ENCODE results near the gene ATG7. TPM values are rescaled to one million over a fixed set of nuclear protein-coding genes. Genes with fewer than 3 reads are reported as not detected.
"Not testable (repeated sequence)": the region's sequence is repeated elsewhere in the genome, so short reads cannot be mapped to it uniquely, and the experiment has no call there.

Gene ATG7
- total RNA-seq, 2 experiments from 2014 or later = 25.9 to 27.0 TPM

DNA sequence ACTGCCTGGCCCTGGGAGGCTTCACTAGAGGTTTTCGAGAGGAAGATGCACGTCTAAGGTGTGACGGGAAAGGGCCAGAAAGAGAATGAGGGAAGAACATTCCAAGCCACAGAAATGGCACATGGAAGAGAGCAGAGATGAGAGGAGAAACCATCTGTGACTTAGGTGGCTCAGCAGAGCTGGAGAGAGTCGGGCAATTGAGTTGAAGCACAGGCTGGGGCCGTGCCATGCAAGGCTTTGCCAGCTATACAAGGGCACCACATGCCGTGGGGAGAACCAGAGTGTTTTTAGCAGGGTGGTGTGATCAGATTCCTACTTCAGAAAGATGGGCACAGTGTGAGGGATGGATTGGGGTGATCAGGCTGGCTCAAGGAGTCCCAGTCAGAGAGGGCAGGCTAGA, 245.4 kb downstream of the ATG7 start:
- no peak overlapping the region for H3K27ac Mint-ChIP-seq
- no peaks in the 10 kb centered on the region for H3K36me3 Mint-ChIP-seq (ENCODE audit: low read depth)
- H3K4me3 Mint-ChIP-seq = no peak overlapping the region
- no peak for DNase-seq
- CTCF ChIA-PET = no interaction called here
- H3K27me3 Mint-ChIP-seq (ENCODE audit: low read depth) = no peaks in the 10 kb centered on the region
- H3K4me1 Mint-ChIP-seq (ENCODE audit: low read depth) = no peaks in the 10 kb centered on the region
- no peaks in the 10 kb centered on the region for H3K9me3 Mint-ChIP-seq
- intact Hi-C loops (cut with micrococcal nuclease) = no loop called here

DNA sequence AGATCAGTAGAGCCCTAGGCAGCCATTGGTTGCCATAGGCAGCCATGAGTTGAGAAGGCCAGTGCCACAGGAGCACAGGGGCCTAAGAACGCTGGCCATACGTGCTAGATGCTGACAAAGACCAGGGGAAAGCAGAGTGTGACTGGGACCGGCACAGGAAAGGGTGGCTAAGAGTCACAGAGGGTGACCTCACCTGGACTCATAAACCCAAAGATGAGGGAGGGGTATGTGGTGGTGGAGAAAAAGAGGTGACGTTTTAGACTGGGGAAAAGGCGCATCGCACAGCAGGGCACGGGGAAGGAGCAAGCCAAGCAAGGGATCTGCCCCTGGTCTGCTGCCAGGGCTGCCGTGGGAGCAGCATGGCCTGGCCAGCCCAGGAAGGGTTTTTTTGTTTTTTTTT, 249.0 kb downstream of the ATG7 start:
- Mint-ChIP-seq H3K9me3 (no peaks in the 10 kb centered on the region), H3K4me1 (ENCODE audit: low read depth) (peaks cover 2% of the 10 kb centered on the region), H3K36me3 (ENCODE audit: low read depth) (peaks cover under 1% of the 10 kb centered on the region), H3K27me3 (ENCODE audit: low read depth) (no peaks in the 10 kb centered on the region), H3K27ac (no peak overlapping the region), H3K4me3 (no peak overlapping the region)
- CTCF ChIA-PET = no interaction called here
- intact Hi-C loops (cut with micrococcal nuclease) = no loop called here
- DNase-seq = no peak

DNA sequence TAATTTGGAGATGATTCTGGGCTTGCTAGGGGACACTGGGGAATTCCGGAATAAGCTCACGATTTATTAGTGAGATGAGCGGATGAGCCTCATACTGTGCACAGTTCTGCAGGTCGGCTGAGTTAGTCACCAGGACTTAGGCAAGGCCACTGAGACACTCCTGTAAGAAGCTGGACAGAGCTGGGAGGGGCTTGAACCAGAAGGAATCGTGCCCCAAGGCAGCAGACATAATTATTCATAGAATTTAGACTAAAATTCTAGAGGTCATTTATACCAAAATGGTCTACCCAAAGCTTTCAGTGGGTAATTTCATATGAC, 250.2 kb downstream of the ATG7 start:
- intact Hi-C loops (cut with micrococcal nuclease) = no loop called here
- Mint-ChIP-seq H3K9me3 (no peaks in the 10 kb centered on the region), H3K36me3 (ENCODE audit: low read depth) (peaks cover 5% of the 10 kb centered on the region), H3K4me1 (ENCODE audit: low read depth) (peaks cover 2% of the 10 kb centered on the region), H3K27ac (no peak overlapping the region), H3K4me3 (no peak overlapping the region), H3K27me3 (ENCODE audit: low read depth) (no peaks in the 10 kb centered on the region)
- no peak for DNase-seq
- CTCF ChIA-PET = interaction anchor here (0.6 kb wide), 1 partner anchor 187 kb away, joined by 4 read pairs; no protein-coding TSS in a partner anchor

DNA sequence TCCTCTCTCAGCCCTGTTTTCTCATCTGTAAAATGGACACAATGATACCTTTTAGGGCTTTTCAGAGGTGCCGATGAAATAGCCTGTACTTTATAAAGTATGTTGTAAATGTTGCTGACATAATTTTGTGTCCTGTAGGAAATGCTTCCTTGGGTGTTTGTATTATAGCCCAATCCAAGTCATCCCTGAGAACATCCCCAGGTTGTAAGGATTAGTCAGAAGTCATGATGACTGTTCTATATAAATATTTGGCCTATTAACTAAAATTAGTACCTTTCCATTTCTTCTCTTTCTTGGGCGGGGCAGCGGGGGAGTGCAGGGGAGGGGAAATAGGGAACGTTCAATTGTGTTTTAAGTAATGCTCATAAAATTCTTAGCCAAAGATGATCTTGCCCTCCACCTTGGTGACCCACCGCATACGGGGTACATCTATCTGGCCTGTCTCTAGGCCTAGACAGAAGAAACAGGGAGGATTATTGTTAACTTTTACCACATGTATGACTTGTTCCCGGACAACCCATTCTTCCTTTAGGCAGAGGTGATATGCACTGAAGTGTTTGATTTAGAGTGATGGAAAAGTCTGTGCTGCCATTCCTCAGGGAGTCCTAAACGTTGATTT, 250.9 kb downstream of the ATG7 start:
- Mint-ChIP-seq H3K27ac (no peak overlapping the region), H3K36me3 (ENCODE audit: low read depth) (peaks cover 7% of the 10 kb centered on the region), H3K9me3 (no peaks in the 10 kb centered on the region), H3K4me3 (no peak overlapping the region), H3K27me3 (ENCODE audit: low read depth) (no peaks in the 10 kb centered on the region), H3K4me1 (ENCODE audit: low read depth) (peaks cover 2% of the 10 kb centered on the region)
- no peak for DNase-seq
- intact Hi-C loops (cut with micrococcal nuclease) = no loop called here
- CTCF ChIA-PET = no interaction called here

DNA sequence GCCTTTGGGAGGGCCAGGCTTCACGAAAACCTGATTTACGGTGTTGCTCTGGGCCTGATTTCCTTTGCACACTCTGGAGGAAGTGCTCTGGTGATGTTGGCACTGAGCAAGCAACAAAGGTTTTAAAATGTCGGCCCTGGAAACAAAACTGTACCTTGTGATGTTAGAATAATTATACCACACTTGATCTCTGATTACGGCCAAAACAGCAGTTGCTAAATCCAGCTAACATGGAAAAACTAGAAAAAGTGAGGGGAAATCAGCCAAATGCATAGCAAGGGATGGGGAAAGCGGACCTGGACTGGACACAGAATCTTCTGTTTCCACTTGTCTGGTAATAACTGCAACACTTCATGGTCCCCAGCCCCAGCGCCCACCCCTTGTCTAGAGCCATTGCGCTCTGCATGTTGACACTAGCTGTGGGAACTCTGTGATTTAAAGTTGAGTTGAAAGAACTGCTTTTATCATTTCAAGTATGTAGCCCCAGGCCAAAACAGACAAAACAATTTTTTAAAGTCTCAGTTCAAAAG, 251.4 kb downstream of the ATG7 start:
- no peaks in the 10 kb centered on the region for H3K27me3 Mint-ChIP-seq (ENCODE audit: low read depth)
- peaks cover 8% of the 10 kb centered on the region for H3K36me3 Mint-ChIP-seq (ENCODE audit: low read depth)
- DNase-seq = no peak
- H3K27ac Mint-ChIP-seq = no peak overlapping the region
- H3K4me1 Mint-ChIP-seq (ENCODE audit: low read depth) = peaks cover 2% of the 10 kb centered on the region
- no peaks in the 10 kb centered on the region for H3K9me3 Mint-ChIP-seq
- no peak overlapping the region for H3K4me3 Mint-ChIP-seq
- intact Hi-C loops (cut with micrococcal nuclease) = no loop called here
- CTCF ChIA-PET = no interaction called here

DNA sequence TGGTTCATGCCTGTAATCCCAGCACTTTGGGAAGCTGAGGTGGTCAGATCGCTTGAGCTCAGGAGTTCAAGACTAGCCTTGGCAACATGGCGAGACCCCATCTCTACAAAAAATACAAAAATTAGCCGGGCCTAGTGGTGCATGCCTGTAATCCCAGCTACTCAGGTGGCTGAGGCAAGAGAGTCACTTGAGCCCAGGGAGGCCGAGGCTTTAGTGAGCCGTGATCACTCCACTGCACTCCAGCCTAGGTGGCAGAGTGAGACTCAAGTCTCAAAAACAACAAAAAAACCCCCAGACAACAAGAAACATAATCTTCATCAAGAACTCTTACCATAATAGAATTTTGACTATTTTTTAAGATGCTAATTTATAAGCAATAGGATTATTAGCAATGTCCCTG, 253.9 kb downstream of the ATG7 start:
- H3K4me3 Mint-ChIP-seq; H3K27ac Mint-ChIP-seq; H3K36me3 Mint-ChIP-seq (ENCODE audit: low read depth); intact Hi-C loops (cut with micrococcal nuclease); DNase-seq; H3K4me1 Mint-ChIP-seq (ENCODE audit: low read depth); H3K27me3 Mint-ChIP-seq (ENCODE audit: low read depth); CTCF ChIA-PET; H3K9me3 Mint-ChIP-seq: not testable (repeated sequence)

DNA sequence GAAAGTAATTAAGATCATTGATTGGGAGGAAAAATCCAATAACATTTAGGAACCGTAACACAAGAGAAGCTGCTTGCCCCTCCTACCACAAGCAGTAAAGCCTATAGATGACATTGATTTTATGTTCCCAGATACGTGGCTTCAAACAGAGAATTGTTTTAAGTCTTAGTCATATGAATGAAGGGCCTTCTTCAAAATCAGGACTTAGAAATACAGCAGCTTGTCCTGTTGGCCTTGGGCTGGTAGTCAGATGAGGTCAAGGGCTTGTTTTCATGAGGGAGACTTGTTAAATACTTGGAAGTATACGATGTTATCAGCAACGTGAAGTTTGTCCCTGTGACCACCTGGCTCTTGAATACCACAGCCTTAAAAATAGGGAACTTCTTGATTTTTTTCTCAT, 257.1 kb downstream of the ATG7 start:
- intact Hi-C loops (cut with micrococcal nuclease) = no loop called here
- CTCF ChIA-PET = no interaction called here
- DNase-seq = no peak
- H3K4me3 Mint-ChIP-seq = no peak overlapping the region
- no peaks in the 10 kb centered on the region for H3K27me3 Mint-ChIP-seq (ENCODE audit: low read depth)
- H3K36me3 Mint-ChIP-seq (ENCODE audit: low read depth) = peaks cover 9% of the 10 kb centered on the region
- H3K9me3 Mint-ChIP-seq = no peaks in the 10 kb centered on the region
- H3K4me1 Mint-ChIP-seq (ENCODE audit: low read depth) = no peaks in the 10 kb centered on the region
- H3K27ac Mint-ChIP-seq = no peak overlapping the region

DNA sequence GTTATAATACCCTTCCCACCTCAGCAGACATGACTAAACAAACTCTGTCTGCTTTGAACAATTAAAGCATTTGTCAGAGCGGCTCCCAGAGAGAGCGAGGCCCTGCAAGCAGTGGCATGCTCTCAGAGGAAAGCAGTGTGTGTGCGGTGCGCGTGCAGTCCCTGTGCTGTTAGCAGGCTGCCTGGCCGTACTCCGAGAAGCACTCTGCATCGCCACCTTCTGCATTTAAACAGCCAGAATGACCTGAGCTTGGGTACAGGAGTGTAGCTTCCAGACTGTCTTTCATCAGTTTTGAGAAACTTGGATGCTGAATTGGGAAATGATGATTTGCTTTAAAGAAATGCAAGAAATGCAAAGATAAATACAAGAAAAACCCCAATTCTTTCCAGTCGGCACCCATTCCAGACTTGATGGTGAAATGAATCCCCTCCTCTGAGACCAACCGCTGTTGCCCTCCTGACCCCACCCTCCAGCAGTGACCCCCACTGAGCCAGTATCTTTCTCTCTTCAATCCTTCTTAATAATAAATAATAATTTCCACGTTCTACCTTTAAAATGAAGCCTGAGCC, 258.0 kb downstream of the ATG7 start:
- DNase-seq = no peak
- Mint-ChIP-seq H3K27me3 (ENCODE audit: low read depth) (no peaks in the 10 kb centered on the region), H3K4me3 (no peak overlapping the region), H3K4me1 (ENCODE audit: low read depth) (no peaks in the 10 kb centered on the region), H3K36me3 (ENCODE audit: low read depth) (peaks cover 9% of the 10 kb centered on the region), H3K9me3 (no peaks in the 10 kb centered on the region), H3K27ac (no peak overlapping the region)
- CTCF ChIA-PET = no interaction called here
- intact Hi-C loops (cut with micrococcal nuclease) = no loop called here

DNA sequence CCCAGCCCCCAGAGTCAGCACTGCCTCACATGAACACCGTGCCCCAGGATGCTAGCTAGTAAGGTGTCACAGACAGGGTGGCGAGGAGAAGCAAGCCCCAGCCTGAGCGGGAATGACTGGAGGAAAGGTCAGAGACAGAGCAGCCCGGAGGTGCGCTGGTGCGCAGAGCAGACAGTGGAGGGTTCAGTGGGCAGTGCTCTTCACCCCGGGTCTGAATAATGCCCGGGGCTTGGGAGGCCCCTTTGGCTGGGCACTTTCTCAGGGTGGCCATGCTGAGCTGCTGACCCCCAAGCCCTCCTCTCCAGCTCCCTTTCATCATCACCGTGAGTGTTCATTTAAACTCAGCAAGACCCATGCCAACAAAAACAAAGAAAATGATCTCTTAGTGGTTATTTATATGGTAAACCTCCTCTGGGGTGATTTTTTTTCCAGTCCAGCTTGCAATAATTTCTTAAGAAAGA, 260.8 kb downstream of the ATG7 start:
- CTCF ChIA-PET = no interaction called here

DNA sequence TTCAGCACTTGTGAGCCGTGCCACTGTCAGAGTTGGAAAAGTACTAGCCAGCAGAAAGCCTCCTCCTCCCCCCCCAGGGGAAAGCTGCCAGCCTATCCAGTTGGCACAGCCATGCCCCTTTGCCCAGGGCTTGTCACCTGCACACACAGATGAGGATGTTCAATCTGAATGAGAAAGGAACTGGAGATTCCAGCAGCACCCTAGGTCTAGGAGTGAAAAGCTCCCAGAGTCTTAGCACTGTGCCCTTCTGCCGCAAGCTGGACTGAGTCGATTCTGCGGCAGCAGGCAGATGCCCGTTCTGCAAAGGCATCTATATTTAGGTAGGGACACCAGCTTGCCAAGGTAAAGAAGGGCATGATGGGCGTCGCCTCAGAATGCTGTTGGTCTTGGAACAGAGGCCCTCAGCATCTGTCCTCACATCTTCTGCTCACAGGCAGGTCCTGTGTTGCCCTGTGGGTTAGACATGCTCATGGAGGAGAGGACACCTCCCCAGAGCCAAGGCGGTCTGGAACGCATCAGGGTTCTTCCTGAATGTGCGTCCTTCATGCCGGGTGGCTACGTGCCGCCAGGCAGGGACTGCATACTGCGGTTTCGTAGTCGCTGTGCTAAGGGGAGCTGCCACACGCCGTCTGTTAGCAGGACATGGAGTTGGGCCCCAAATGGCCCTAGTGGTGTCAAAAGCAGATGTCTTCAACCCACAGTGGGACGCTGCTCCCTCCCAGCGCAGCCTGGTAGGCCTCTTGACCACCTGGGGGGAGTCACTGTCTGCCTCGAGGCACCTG, 262.0 kb downstream of the ATG7 start:
- intact Hi-C loops (cut with micrococcal nuclease) = no loop called here
- DNase-seq = no peak
- H3K4me1 Mint-ChIP-seq (ENCODE audit: low read depth) = no peaks in the 10 kb centered on the region
- H3K36me3 Mint-ChIP-seq (ENCODE audit: low read depth) = peaks cover 2% of the 10 kb centered on the region
- H3K27ac Mint-ChIP-seq = no peak overlapping the region
- no peaks in the 10 kb centered on the region for H3K27me3 Mint-ChIP-seq (ENCODE audit: low read depth)
- no peak overlapping the region for H3K4me3 Mint-ChIP-seq
- CTCF ChIA-PET = no interaction called here
- H3K9me3 Mint-ChIP-seq = no peaks in the 10 kb centered on the region

More for the DNA sequence above, 260.8 kb downstream of the ATG7 start:
- intact Hi-C loops (cut with micrococcal nuclease) = no loop called here
- DNase-seq = no peak
- Mint-ChIP-seq H3K27me3 (ENCODE audit: low read depth) (no peaks in the 10 kb centered on the region), H3K36me3 (ENCODE audit: low read depth) (peaks cover 5% of the 10 kb centered on the region), H3K9me3 (no peaks in the 10 kb centered on the region), H3K27ac (no peak overlapping the region), H3K4me1 (ENCODE audit: low read depth) (no peaks in the 10 kb centered on the region), H3K4me3 (no peak overlapping the region)

DNA sequence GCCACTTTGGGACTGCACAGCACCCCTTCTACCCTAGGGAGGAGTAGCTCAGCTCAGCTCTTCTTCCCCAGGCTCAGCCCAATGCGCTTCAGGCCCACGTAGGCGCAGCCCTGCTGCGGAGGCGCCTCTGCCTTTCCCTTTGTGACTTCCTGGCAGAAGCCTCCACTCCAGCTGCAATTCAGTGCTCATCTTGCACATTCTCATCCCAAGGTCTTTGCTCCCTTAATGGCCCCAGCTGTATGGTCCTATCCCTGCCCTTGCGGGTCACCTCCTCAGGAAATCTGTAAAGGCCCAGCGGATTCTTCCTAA, 262.6 kb downstream of the ATG7 start:
- no peak for DNase-seq
- H3K9me3 Mint-ChIP-seq = no peaks in the 10 kb centered on the region
- no peaks in the 10 kb centered on the region for H3K4me1 Mint-ChIP-seq (ENCODE audit: low read depth)
- CTCF ChIA-PET = no interaction called here
- H3K36me3 Mint-ChIP-seq (ENCODE audit: low read depth) = peaks cover 2% of the 10 kb centered on the region
- no peak overlapping the region for H3K27ac Mint-ChIP-seq
- H3K27me3 Mint-ChIP-seq (ENCODE audit: low read depth) = no peaks in the 10 kb centered on the region
- intact Hi-C loops (cut with micrococcal nuclease) = no loop called here
- no peak overlapping the region for H3K4me3 Mint-ChIP-seq

DNA sequence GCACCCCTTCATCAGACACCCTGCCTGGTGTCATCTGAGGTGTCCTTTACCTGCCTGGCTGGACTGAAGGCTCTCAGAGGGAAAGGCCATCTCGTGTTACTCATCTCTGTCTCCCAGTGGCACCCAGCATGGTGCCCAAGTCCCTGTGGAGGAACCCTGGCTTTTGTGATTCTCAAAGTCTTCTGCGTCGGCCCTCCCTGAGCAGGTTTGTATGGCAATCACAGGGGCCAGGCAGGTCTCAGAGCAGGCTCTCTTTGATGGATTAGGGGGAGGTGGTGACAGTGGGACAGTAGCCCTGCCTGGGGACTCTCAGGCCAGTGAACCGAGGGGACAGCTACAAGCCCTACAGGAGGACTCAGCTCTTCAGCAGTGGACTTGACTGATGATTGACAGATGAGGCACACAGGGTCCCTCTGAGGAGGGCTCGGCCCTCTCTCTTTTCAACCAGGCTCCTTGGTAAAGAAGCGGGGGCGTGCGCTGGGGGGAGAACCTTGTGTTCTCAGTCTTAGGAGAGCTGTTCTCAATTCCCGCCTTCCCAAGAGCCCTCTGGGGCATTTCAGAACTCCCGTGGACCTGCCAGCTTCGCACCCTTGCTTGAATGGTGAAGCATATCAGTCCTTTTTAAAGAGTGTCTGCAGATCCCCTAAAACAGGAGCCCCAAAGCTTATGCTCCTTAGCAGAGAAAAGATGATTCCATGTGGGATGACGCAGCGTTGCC, 263.2 kb downstream of the ATG7 start:
- Mint-ChIP-seq H3K27ac (no peak overlapping the region), H3K9me3 (no peaks in the 10 kb centered on the region), H3K4me1 (ENCODE audit: low read depth) (no peaks in the 10 kb centered on the region), H3K4me3 (no peak overlapping the region), H3K36me3 (ENCODE audit: low read depth) (peaks cover 2% of the 10 kb centered on the region), H3K27me3 (ENCODE audit: low read depth) (no peaks in the 10 kb centered on the region)
- intact Hi-C loops (cut with micrococcal nuclease) = no loop called here
- CTCF ChIA-PET = no interaction called here
- no peak for DNase-seq

Data from activated naive CD4-positive, alpha-beta T cell treated with anti-CD3 and anti-CD28 coated beads for 36 hours (primary cell).